PFSK-1 (cell line): Measurements from ENCODE around the gene SAP25.

Experiments
- FOXP2 ChIP-seq: optimal IDR thresholded peaks from 2 replicates; pipeline ENCODE3; 2011; ENCODE audit warnings: borderline replicate concordance, control low read depth, inconsistent platforms; ENCODE audit not compliant: insufficient read depth; ENCODE audit errors: extremely low read length, extremely low read depth
- POLR2AphosphoS5 ChIP-seq: IDR thresholded peaks from 2 replicates; pipeline ENCODE4 v1.6.1; 2012; ENCODE audit warnings: low read depth, mild to moderate bottlenecking, control low read depth, low read length, moderate library complexity
- SIN3A ChIP-seq: IDR thresholded peaks from 2 replicates; pipeline ENCODE4 v1.6.1; 2012; ENCODE audit warnings: mild to moderate bottlenecking, low read length, moderate library complexity, borderline replicate concordance; ENCODE audit not compliant: insufficient read depth
- TAF1 ChIP-seq: IDR thresholded peaks from 2 replicates; pipeline ENCODE4 v1.6.1; 2012; ENCODE audit warnings: low read length, control low read depth, borderline replicate concordance; ENCODE audit not compliant: insufficient read depth
- TF ChIP-seq, protein P1 (sequence below), 2 experiments: IDR thresholded peaks; 2 replicates each; pipeline versions ENCODE4 v1.6.1 to v1.8.0; 2011 to 2012; ENCODE audit warnings: low read depth in 2 of 2, low read length in 2 of 2, control low read depth in 1 of 2, inconsistent platforms in 1 of 2, mild to moderate bottlenecking in 1 of 2, moderate library complexity in 1 of 2; ENCODE audit not compliant: insufficient read depth in 1 of 2

SAP25 gene

DNA sequence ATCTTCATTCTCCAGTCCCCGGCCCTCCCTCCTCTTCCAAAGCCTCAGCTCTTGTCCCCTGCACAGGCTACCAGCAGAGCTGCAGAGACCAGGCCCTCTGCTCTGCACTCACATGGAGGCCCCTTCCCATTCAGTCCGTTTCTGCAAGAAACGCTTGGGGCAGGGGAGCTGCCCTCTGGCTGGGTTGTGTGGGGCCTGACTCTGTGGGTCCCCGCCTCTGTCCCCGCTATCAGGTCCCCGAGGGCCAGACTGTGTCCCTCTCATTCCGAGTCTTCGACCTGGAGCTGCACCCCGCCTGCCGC is 30.0 kb upstream of the SAP25 start:
- no peak for TF ChIP-seq SIN3A
- TF ChIP-seq POLR2AphosphoS5, result no peak
- TF ChIP-seq, protein P1, sequence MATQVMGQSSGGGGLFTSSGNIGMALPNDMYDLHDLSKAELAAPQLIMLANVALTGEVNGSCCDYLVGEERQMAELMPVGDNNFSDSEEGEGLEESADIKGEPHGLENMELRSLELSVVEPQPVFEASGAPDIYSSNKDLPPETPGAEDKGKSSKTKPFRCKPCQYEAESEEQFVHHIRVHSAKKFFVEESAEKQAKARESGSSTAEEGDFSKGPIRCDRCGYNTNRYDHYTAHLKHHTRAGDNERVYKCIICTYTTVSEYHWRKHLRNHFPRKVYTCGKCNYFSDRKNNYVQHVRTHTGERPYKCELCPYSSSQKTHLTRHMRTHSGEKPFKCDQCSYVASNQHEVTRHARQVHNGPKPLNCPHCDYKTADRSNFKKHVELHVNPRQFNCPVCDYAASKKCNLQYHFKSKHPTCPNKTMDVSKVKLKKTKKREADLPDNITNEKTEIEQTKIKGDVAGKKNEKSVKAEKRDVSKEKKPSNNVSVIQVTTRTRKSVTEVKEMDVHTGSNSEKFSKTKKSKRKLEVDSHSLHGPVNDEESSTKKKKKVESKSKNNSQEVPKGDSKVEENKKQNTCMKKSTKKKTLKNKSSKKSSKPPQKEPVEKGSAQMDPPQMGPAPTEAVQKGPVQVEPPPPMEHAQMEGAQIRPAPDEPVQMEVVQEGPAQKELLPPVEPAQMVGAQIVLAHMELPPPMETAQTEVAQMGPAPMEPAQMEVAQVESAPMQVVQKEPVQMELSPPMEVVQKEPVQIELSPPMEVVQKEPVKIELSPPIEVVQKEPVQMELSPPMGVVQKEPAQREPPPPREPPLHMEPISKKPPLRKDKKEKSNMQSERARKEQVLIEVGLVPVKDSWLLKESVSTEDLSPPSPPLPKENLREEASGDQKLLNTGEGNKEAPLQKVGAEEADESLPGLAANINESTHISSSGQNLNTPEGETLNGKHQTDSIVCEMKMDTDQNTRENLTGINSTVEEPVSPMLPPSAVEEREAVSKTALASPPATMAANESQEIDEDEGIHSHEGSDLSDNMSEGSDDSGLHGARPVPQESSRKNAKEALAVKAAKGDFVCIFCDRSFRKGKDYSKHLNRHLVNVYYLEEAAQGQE (IDR thresholded peaks at IDR 0.05; ENCODE audit: insufficient read depth in 1 of 2, low read depth in 2 of 2, low read length in 2 of 2), result no peak
- TF ChIP-seq TAF1, result no peak
- TF ChIP-seq FOXP2, result no peak

DNA sequence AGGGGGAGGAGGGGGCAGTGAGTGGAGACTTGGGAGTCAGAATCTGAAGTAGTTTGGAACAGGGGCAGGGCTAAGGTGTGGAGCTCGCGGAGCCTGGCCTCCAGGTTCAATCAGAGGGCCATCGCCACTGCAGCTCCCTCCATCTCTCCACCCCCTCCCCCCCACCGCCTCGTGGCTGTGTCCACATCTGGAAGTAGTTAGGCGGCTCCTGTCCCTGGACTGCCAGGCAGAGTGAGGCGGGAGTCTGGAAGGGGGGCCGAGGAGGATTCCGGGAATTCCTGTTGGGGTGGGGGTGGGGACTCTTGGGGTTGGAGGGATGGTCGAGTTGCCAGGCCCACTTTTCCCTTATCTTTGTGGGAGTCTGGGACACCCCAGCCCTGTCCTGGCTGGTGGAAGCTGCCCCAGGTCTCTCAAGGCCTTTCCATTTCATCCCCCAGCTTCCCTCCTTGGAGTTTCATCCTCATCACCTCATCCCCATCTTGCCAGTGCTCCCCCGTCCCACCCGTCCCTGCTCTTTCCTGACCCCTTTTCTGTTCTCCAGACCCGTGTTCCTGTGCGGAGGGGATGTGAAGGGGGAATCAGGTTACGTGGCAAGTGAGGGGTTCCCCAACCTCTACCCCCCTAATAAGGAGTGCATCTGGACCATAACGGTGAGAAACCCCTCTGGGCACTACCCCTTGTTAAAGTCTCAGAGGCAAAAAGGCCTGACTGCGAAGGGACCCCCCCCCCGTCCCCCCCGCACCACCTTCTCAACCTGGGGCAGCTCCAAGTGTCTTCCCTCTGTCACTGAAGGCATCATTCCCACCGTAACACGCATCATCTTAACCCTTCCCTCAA is 29.4 kb upstream of the SAP25 start:
- TF ChIP-seq TAF1, result 0 out of 2 replicates have a peak, but pooled peaks have one; percentile 73
- TF ChIP-seq FOXP2, result peak; percentile 36
- peak; percentile 81 for TF ChIP-seq POLR2AphosphoS5
- TF ChIP-seq, protein P1 (IDR thresholded peaks at IDR 0.05; ENCODE audit: insufficient read depth in 1 of 2, low read depth in 2 of 2, low read length in 2 of 2), result peak in 1 of 2 experiments; percentile 64; a peak in 2 of 4 replicates
- TF ChIP-seq SIN3A, result peak; percentile 69; the same call in 1 of the 2 replicates

DNA sequence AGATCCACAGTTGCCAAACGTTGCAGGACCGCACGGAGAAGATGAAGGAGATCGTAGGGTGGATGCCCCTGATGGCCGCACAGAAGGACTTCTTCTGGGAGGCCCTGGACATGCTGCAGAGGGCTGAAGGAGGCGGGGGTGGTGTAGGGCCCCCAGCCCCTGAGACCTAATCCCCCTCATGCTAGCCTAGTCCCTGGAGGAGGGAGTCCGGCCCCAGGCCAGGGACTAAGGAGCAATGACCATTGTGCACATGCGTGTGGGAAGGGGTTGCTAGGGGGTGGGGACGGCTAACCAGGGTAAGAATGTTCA is 27.0 kb upstream of the SAP25 start:
- TF ChIP-seq TAF1 (no peak), SIN3A (no peak), FOXP2 (no peak), POLR2AphosphoS5 (no peak)
- TF ChIP-seq, protein P1 (IDR thresholded peaks at IDR 0.05; ENCODE audit: insufficient read depth in 1 of 2, low read depth in 2 of 2, low read length in 2 of 2), result no peak

DNA sequence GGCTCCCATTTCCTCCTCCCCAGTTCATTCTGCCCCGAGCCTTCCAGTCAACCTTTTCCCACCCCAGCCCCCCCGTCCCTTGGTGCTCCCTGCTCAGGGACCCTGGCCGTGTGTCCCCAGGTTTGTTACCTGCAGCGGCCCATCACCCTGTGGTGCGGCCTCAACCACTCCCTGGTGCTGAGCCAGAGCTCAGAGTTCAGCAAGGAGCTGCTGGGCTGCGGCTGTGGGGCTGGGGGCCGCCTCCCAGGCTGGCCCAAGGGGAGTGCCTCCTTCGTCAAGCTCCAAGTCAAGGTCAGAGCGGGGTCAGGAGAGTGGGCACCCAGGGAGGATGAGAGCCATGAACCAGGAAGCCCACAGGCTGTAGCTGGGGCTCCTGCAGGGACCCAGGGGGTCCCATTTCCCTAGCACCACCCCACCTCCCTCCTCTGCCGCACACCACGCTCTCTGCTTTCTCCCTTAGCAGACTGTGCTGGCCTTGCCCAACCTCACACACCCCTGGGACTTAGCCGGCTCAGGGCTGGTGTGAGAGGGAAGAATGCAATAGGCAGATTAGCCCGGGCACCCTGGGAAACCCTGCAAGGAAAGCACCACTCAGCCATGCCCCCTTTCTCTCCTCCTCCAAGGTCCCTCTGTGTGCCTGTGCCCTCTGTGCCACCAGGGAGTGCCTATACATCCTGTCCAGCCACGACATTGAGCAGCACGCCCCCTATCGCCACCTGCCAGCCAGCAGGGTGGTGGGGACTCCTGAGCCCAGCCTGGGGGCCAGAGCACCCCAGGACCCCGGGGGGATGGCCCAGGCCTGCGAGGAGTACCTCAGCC is 26.4 kb upstream of the SAP25 start:
- TF ChIP-seq SIN3A (no peak), TAF1 (no peak), FOXP2 (no peak), POLR2AphosphoS5 (no peak)
- TF ChIP-seq, protein P1 (IDR thresholded peaks at IDR 0.05; ENCODE audit: insufficient read depth in 1 of 2, low read depth in 2 of 2, low read length in 2 of 2), result no peak
